NCI-H446 treated with DMSO at 0.1 percent for 48 hours (cell line): ENCODE measurements around the gene DSE.

ENCODE experiments used
- DNase-seq: peaks from one replicate; lab custom pipeline; 2025; lab: John Stamatoyannopoulos, UW

The DSE gene

GRCh38 chr6:116413357-116413756 is 42.6 kb downstream of the DSE start:
- no peak for DNase-seq

GRCh38 chr6:116417661-116418060 is 46.9 kb downstream of the DSE start:
- no peak for DNase-seq

- DNase-seq, result no peak
These were observed 48.5 kb downstream of the DSE start for GRCh38 chr6:116419069-116419786.

- DNase-seq, result no peak
These were observed 49.6 kb downstream of the DSE start for GRCh38 chr6:116420341-116420740.

GRCh38 chr6:116422238-116422637 is 51.5 kb downstream of the DSE start:
- DNase-seq, result no peak

GRCh38 chr6:116424001-116424400 is 53.3 kb downstream of the DSE start:
- DNase-seq, result no peak

GRCh38 chr6:116426551-116426950 is 55.8 kb downstream of the DSE start:
- DNase-seq, result no peak

GRCh38 chr6:116429111-116429510 is 58.4 kb downstream of the DSE start:
- no peak for DNase-seq

GRCh38 chr6:116430860-116431259 is 60.1 kb downstream of the DSE start:
- DNase-seq, result no peak

GRCh38 chr6:116431964-116432595 is 61.3 kb downstream of the DSE start:
- DNase-seq, result no peak

- no peak for DNase-seq
These were observed 62.5 kb downstream of the DSE start for GRCh38 chr6:116433206-116433712.

GRCh38 chr6:116434056-116434725 is 63.4 kb downstream of the DSE start:
- DNase-seq, result no peak

GRCh38 chr6:116436586-116436985 is 65.8 kb downstream of the DSE start:
- no peak for DNase-seq

GRCh38 chr6:116437656-116438055 is 66.9 kb downstream of the DSE start:
- no peak for DNase-seq

GRCh38 chr6:116438590-116439448 is 68.1 kb downstream of the DSE start:
- no peak for DNase-seq

- DNase-seq, result no peak
These were observed 68.8 kb downstream of the DSE start for GRCh38 chr6:116439522-116440051.

- no peak for DNase-seq
These were observed 72.4 kb downstream of the DSE start for GRCh38 chr6:116443105-116443504.

GRCh38 chr6:116444092-116444491 is 73.3 kb downstream of the DSE start:
- DNase-seq, result no peak

- no peak for DNase-seq
These were observed 73.8 kb downstream of the DSE start for GRCh38 chr6:116444575-116444974.

- no peak for DNase-seq
These were observed 74.4 kb downstream of the DSE start for GRCh38 chr6:116445102-116445501.

GRCh38 chr6:116446399-116446798 is 75.7 kb downstream of the DSE start:
- DNase-seq, result no peak

- DNase-seq, result no peak
These were observed 76.3 kb downstream of the DSE start for GRCh38 chr6:116447052-116447451.
